DOHH2 (cell line): Measurements from ENCODE around the gene SNCAIP.

ENCODE experiments used
- EZH2phosphoT487 ChIP-seq: fragments of 200-600 bp; sonication (generic); IDR thresholded peaks from 2 replicates; pipeline ENCODE4 v1.6.1; 2017; ENCODE audit warnings: borderline replicate concordance, mild to moderate bottlenecking, antibody characterized with exemption, low read length, moderate library complexity, mixed read lengths
- TF ChIP-seq, protein P1 (sequence below): fragments of 200-600 bp; sonication (generic); IDR thresholded peaks from one replicate; pipeline ENCODE4 v1.5.1; 2014; ENCODE audit warnings: antibody characterized with exemption, mild to moderate bottlenecking, low read depth, low read length; ENCODE audit not compliant: poor library complexity, severe bottlenecking

DNA sequence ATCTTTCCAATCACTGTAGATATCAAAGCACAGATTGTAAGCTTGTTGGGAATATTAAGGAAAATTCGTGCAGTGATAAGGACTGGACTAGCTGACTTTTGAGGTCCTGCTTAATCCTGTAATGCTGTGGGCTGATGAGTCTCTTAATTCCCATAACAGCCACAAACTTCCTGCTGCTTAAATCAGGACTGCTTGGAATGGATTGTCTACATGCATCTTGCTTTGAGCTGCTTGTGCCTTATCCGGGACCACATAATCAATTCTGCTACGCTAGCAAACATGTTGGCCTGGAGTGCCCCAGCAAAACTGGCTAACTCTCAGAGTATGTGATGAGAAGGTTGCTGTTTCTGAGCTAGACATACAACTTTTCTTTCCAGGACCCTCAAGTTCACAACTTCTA is 79.6 kb downstream of the SNCAIP start:
- TF ChIP-seq, protein P1, sequence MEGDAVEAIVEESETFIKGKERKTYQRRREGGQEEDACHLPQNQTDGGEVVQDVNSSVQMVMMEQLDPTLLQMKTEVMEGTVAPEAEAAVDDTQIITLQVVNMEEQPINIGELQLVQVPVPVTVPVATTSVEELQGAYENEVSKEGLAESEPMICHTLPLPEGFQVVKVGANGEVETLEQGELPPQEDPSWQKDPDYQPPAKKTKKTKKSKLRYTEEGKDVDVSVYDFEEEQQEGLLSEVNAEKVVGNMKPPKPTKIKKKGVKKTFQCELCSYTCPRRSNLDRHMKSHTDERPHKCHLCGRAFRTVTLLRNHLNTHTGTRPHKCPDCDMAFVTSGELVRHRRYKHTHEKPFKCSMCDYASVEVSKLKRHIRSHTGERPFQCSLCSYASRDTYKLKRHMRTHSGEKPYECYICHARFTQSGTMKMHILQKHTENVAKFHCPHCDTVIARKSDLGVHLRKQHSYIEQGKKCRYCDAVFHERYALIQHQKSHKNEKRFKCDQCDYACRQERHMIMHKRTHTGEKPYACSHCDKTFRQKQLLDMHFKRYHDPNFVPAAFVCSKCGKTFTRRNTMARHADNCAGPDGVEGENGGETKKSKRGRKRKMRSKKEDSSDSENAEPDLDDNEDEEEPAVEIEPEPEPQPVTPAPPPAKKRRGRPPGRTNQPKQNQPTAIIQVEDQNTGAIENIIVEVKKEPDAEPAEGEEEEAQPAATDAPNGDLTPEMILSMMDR: no peak
- TF ChIP-seq EZH2phosphoT487: no peak
